Measurements from ENCODE around the gene TSPAN14. TPM values are rescaled to one million over a fixed set of nuclear protein-coding genes. Genes with fewer than 3 reads are reported as not detected.

The TSPAN14 gene
- polyA plus RNA-seq, 1 donor = 57.7 TPM

- no peak for DNase-seq
Measured at GRCh38 chr10:80545258-80545881, 91.3 kb downstream of the TSPAN14 start.

DNA sequence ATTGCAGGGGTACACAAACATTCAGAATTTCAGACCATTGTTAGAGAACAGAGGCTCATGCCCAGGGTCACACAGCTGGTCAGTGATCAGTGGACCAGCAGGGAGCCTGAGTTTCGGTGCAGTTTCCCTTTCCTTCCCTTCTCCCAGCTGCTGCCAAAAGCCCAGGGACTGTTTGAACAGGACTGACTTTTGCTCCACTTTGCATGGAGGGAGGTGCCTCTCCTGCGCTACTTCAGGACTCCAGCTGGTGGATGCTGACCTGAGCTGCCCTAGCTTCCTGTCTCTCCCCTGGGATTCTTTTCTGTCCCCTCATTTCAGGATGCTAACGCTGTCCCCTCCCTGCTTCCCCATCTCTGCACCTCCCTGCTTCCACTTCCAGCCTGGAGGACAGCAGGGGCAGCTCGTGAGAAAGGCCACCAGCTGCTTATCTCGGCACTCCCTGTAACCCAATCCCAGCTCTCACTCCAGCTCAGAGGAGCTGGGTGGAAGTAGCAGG is 98.1 kb downstream of the TSPAN14 start:
- no peak for DNase-seq

DNA sequence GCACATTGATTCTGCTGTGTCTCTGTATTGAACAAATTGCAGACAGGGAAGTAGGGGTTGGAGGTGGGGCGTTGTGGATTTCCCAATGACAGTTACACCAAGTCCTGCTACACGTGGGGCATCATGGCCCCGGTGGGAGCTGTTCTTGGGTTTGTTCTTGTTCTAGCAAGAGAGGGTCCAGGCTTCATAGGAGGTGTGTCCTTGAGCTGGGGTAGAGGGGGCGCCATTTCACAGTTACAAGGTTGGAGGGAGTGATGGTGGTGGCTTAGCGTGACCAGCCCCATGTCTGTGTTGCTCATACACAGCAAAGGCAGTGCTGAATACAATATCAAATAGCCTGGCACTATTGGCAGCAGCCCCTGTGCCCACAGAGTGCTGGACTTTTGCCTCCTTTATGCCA is 99.3 kb downstream of the TSPAN14 start:
- no peak for DNase-seq

GRCh38 chr10:80554050-80554449 is 99.9 kb downstream of the TSPAN14 start:
- DNase-seq = no peak

- no peak for DNase-seq
Measured at GRCh38 chr10:80555415-80555814, 101.3 kb downstream of the TSPAN14 start.

GRCh38 chr10:80561950-80562349 is 107.8 kb downstream of the TSPAN14 start:
- DNase-seq = no peak

DNA sequence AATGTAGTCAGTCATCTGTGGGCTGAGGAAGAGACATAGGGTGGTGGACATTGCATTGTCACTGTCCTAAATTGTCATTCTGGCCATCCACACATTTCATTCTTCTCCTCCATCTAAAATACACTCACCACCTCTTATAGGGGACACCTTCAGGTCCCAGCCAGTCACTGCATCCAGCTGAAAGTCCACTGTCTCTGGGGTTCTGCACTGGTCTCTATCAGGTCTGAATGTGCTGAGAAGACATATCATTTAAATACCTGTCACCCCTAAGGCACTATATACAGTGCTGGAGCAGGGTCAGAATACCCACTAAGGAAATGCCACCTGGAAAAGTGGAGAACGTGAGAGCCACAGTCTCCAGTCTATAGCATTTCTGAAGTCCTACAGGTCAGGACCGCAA is 113.2 kb downstream of the TSPAN14 start:
- DNase-seq = no peak

DNA sequence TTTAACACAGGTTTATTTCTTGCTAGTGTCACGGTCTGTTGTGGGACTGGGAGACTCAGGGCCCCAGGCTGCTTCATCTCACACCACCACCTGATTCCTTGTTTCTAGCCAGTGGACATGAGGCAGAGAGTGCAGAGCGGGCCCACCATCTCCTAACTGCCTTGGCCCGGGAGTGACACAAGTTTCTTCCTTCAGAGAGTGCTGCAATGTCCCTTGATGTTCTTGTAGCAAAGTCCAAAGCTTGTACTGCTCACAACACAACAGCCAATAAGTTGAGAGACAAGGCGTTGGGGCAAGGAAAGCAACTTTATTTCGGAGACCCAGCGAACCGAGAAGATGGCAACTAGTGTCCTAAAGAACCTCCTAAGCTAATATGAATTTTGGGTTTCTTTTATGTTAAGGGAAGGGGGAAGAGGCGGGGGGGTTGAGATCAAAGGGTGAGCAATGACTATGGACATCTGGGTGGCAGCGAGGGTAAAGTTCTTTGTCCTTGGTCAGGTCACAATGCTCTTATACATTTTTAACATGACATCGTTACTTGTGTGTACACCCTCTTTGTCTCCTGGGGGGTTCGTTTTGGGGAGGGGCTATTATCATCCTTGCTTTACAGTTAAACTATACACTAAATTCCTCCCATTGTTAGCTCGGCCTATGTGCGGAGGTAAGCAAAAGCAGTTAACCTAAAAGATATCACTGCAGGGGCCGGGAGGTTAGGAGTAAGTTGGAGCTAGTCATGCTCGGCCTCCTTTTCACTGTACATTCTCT is 115.2 kb downstream of the TSPAN14 start:
- DNase-seq = no peak

- DNase-seq = no peak
Measured at GRCh38 chr10:80571352-80571751, 117.2 kb downstream of the TSPAN14 start.

- no peak for DNase-seq
Measured at GRCh38 chr10:80579181-80579763, 125.2 kb downstream of the TSPAN14 start.

- no peak for DNase-seq
Measured at GRCh38 chr10:80579849-80580637, 125.9 kb downstream of the TSPAN14 start.

DNA sequence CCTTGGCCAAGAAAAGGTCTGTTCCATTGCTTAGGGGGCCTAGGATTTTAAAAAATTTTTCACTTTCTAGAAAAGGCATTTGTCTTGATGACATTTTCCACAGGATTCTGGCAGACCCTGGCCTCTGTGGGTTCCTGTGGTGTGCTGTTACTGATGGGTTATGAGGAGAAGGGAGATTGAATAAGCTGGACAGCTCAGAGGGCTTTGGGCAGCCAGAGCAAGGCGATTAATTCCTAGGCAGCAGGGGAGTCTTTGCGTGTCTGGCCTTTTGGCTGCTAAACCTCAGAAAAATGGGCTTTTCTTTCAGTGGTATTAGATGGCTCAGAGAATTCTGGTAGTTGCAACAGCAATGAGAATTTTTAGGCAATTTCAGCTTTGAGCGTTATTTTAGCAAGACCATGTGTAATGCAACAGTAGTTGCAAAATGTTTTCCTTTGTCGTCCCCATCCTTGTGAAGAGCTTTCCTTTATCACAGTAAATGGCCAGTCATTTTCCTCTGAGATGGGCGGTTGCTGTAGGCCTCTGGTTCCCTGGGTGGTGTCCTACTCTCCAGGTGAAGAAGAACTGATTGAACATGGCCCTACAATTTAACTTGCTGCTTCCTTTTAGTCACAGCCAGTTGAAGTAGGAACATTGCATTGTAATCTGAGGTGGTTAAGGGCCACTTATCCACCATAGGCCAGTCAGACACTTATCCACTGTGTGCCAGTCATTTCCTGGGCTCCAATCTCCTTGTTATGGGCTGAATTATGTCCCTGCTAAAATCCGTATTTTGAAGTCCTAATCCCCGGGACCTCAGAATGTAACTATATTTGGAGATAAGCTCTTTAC is 126.7 kb downstream of the TSPAN14 start:
- peak; percentile 15 for DNase-seq

GRCh38 chr10:80581469-80581835 is 127.3 kb downstream of the TSPAN14 start:
- no peak for DNase-seq

GRCh38 chr10:80582286-80582960 is 128.3 kb downstream of the TSPAN14 start:
- peak; percentile 36 for DNase-seq

Other genes with a start within 250 kb of the TSPAN14 start
- 96.9 TPM for gene ANXA11, start 248.8 kb upstream of the TSPAN14 start, polyA plus RNA-seq (ENCODE audit: insufficient read length)
- not detected for gene MAT1A, start 164.7 kb upstream of the TSPAN14 start, polyA plus RNA-seq (ENCODE audit: insufficient read length)
- gene DYDC1, start 97.6 kb upstream of the TSPAN14 start, polyA plus RNA-seq (ENCODE audit: insufficient read length) = not detected
- gene DYDC2, start 97.5 kb upstream of the TSPAN14 start, polyA plus RNA-seq (ENCODE audit: insufficient read length) = not detected
- 79.9 TPM for gene PRXL2A, start 45.8 kb upstream of the TSPAN14 start, polyA plus RNA-seq (ENCODE audit: insufficient read length)
- 0.10 TPM for gene SH2D4B, start 83.6 kb downstream of the TSPAN14 start, polyA plus RNA-seq (ENCODE audit: insufficient read length)